ENCODE data around the gene KANSL1.

The KANSL1 gene

DNA sequence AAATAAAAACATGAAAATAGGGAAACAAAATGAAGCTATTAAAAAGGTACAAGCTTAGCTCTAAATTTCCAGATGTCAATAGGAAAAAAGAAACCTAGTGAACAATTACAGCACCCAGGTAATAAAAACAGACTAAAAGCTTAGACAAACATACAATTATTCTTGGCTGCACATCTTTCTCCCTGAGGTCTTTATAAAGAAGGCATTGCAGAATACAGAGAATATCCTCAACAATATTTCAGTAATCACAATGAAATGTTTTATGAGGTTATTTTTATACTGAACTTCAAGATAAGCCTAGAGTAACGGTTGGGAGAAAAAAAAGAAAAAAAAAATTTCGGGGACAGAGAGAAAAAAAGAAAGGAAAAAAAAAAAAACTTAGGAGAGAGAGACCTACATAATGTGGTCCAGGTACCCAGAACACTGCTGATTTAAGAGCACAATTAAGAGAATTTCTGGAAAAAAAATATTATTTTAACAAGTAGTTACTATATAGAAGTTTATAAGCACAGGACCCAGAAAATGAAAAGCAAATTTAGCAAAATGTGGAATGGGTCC, 26.5 kb downstream of the KANSL1 start:
- no peak for DNase-seq (ENCODE audit: low spot score)

DNA sequence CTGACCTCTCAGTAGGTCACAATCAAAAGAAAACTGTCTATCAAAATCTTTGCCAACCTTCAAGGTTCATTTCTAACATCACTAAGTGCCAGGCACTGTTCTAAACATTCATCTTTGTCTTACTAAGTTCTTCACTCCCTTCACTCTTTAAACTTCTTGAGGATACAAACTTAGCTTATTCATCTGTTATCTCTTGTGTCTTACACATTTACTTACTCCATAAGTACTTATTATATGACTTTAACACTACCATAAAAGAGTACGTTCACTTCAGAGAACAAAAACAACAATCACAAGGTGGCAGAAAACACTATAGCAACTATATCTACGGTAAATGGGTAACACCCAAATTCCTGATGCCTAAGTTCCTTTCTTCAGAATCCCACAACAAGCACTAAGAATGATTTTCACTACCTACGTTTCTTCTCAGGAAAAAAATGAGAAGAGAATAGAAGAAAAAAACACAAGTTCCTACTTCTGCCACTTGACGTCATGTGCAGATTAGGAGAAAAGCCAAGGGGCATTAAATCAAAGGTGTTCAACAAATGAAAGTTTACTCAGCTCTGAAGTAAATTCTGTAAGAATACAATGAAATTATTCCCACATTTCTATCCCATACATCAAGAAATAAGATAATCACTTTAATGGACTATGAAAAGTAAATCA, 29.2 kb downstream of the KANSL1 start:
- no peak for DNase-seq (ENCODE audit: low spot score)

DNA sequence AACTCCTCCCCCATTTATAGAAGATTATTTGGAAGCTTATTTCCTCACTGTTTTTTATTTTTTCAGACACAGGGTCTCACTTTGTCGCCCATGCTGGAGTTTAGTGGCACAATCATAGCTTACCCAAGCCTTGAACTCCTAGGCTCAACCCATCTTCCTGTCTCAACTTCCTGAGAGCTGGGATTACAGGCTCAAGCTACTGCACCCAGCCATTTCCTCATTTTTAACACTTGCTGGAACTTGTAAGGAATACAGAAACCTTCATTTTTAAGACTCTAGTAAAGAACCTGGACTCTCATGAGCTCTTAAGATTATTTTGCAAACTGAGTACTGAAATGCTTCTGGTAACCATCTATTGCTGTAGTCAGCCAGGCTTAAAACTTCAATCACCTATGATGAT, 29.9 kb downstream of the KANSL1 start:
- DNase-seq (ENCODE audit: low spot score): no peak

DNA sequence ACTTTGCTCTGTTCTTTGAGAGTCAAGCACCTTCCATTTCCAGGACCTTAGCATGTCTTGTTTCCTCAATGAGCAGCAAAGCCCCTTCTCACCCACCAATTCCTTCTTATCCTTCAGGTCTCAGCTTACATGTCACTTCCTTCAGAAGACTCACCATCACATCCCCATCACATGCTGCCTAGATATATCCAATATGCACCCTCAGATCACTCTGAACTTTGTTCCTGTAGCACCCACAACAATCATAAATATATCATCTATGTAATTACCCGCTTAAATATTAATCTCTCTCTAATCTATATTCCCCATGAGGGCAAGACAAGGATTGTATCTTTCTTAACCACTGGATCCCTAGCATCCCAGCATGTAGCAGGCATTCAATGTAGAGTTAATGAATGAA, 30.4 kb downstream of the KANSL1 start:
- DNase-seq (ENCODE audit: low spot score): no peak

DNA sequence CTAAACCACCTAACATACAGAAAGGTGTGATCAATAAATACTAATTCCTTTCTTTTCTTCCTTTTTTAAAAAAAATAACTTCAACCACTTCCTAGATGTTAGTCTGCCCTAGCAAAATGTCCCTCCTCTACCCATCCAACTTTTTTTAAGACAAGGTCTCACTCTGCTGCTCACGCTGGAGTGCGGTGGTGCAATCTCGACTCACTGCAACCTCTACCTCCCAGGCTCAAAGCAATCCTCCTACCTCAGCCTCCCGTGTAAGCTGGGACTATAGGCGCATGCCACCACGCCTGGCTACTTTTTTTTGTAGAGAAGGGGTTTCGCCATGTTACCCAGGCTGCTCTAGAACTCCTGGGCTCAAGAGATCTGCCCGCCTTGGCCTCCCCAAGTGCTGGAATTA, 33.1 kb downstream of the KANSL1 start:
- DNase-seq (ENCODE audit: low spot score): no peak

DNA sequence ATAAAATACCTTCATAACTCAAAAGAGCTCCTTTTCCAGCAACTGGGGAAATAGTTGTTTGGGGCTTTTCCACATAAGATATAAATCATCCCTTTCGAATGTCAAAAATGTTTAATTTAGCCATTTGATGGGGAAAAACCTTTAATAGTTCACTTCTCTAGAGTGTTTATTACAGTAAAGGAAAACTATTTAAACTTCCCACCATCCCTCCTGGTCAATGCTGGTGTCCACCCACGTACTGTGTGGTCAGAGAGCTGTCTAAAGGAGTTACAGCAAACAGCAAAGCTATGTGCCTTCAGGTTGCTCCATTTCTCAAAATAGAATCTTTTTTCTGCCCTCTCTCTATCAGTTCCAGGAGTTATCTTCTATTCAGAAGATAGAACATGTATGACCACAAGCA, 33.5 kb downstream of the KANSL1 start:
- no peak for DNase-seq (ENCODE audit: low spot score)

DNA sequence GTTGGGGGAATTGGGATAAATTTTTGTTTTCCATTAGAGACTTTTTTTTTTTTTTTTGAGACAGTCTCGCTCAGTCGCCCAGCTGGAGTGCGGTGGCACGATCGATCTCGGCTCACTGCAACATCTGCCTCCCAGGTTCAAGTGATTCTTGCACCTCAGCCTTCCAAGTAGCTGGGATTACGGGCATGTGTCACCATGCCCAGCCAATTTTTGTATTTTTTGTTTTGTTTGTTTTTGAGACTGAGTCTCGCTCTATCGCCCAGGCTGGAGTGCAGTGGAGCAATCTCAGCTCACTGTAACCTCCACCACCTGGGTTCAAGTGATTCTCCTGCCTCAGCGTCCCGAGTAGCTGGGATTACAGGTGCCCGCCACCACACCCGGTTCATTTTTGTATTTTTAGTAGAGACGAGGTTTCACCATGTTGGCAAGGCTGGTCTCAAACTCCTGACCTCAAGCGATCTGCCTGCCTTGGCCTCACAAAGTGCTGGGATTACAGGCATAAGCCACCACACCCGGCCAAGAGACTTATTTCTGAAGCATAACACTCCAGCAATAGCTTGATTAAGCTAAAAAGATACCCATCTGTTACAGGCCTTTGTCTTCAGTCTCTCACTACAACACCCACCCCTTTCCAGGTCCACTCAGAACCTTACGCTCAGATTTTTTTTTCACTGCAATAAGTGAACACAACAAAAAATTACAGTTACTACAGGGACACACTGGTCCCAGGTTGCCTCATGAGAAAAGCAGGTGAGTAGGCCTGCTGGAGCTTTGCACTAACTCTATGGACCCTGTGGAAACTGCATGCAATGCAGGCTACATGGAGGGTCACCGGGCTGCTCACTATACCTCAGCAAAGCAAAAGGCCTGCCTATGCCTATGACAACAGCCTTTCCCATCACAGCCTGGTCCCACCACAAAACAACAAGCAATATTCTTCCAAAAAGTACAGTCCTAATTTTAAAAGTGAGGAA, 34.6 kb downstream of the KANSL1 start:
- peak; percentile 68 for DNase-seq (ENCODE audit: low spot score)

DNA sequence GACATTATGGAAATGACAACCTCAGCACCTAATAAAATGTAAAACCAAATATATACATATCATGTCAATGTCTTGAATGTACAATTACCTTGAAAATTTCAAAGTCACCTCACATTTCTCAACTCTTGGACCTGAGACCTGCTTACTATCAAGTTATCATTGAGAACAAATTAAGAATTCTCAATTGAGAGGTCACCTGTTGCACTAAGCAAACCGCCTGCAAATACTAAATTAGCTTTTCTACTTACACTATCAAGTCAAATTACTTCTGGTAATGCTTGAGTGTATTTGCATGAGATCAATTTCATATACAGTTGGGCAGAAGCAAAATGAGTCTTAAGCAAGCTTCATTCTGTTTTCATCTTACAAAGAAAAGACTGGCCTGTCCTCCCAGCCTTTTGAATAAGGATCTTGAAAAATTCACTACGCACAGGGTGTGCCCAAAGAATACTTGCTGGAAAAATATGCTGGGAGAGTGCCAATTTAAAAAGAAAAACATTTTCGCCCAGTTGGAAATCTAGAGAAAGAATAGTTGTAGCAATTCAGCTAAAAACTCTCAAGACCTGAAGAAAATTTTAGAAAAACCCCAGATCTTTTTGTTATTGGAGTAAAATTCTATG, 35.7 kb downstream of the KANSL1 start:
- DNase-seq (ENCODE audit: low spot score): no peak

DNA sequence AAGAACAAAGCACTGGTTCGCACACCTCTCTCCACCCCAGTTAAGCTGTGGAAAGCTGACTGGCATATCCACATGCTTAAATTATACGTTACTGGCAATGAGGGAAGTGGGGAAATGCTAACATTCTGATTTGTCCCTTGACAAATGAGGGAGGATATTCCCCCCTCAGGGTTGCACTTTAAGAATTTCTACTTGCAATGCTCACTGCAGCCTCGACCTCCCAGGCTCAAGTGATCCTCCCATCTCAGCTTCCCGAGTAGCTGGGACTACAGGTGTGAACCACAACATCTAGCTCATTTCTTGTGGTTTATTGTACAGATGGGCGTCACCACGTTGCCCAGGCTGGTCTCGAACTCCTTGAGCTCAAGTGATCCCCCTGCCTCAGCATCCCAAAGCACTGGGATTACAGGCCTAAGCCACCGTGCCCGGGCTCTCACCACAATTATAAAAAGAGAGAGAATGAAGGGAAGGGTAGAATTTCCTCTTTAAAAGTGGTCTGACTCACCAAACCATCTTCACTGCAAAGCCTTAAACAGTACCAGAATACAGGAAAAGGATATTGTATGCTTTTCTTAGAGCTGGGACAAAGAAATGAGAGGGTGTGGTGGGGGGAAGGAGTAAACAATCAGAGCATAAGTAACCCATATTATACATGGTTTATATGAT, 38.9 kb downstream of the KANSL1 start:
- DNase-seq (ENCODE audit: low spot score): no peak

DNA sequence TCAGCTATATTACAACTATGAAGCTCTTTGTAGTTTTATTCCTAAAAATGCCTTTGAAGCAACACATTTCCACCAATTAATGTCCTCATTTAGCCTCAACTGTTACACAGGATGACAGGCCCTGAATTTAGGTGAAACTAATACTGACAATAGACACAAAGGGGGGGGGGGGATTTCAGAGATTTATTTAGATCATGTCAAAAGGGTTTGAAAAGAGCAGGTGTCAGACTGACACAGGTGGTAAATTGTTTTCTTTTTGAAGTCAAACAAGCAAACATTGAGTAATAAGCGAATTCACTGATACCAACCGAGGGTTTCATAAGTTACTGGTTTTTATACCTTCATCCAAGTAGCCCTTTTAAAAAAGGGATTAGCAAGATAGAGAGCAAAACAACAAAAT, 40.8 kb downstream of the KANSL1 start:
- no peak for DNase-seq (ENCODE audit: low spot score)

DNA sequence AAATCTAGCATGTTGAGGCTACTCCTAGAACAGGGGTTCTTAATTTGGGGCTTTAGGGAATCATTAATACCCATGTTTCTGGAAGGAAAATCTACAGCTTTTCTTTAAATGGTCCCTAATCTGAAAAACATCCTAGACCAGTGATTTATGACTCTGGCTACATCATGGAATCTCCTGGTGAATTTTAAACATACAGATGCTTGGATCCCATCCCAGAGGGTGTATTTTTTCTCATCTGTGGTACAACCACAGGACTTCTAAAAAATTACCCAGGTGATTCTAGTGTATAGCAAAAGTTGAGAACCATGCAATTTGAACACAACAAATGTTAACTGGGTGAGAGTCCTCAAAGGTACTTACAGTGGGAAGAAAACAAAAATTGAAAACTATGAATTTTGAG, 41.5 kb downstream of the KANSL1 start:
- no peak for DNase-seq (ENCODE audit: low spot score)

DNA sequence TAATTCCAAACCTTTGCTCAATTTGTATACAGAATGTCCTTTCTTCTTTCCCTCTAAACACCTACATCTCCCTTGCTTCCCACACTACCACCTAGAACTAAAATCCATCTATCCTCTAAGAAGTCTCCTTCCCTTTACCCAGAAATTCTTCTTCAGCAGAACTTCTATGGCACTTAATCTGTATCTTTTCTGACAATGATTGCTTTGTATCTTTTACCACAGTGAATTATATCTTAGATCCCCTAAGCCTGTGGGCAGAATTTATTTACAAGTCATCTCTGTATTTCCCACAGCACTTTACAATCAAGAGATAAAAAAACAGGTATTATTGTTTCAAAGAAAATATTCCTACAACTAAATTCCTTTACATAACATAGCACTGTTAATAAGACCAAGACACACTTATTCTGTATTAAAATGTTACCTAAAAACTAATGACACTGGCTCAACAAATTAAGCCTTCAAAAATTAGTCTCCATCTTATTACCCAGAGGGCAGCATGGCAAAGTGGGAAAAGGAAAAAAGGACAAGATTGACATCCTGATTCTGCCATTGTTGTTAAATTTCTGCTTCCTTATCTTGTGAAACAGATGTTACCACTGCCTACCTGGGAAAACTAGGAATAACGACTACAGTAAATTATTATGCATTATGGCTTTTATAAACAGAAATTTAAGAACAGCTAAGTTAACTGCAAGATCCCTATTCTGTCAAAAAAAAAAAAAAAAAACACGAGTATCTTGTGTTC, 42.8 kb downstream of the KANSL1 start:
- no peak for DNase-seq (ENCODE audit: low spot score)

DNA sequence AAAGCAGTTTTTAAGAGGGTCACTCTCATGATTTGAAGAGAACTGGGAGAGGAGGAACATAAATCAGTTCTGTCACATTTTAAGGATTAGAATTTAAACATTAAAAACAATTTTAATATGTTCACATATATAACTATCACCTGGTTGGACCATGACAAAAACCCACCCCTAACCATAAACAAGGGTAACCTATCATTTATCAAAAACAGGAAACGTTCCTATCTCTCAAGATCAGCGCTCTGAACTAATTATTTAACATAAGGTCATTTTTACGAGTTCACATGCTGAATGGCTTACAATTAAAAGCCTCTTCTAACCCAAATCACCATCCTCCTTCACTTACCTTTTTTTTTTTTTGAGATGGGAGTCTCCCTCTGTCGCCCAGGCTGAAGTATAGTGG, 45.0 kb downstream of the KANSL1 start:
- no peak for DNase-seq (ENCODE audit: low spot score)

DNA sequence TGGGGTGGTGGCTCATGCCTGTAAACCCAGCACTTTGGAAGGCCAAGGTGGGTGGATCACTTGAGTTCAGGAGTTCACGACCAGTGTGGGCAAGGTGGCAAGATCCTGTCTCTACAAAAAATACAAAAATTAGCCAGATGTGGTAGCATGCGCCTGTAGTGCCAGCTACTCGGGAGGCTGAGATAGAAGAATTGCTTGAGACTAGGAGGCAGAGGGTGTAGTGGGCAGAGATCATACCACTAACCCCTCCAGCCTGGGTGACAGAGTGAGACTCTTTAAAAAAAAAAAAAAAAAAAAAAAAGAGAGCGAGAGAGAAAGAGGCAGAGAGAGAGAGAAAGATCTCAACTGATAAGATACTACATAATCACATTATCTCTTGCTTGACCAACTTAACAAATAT, 45.9 kb downstream of the KANSL1 start:
- DNase-seq (ENCODE audit: low spot score): no peak

DNA sequence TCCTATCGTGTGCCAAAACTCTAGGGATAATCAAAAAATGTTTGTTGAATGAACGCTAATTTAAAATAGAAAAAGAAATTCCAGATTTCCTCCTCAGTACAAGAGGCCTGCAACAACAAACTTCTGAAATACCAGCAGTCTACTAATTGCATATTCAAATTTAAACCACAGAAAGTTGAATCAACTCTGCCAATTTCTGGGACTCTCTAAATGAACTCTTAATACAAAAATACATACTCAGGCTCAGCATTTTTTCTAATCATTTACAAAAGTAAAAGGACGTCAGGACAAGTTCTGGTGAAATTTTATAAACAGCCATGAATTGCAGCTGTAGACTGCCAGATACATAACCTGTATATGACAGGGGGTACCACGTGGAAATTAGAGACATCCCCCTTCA, 49.0 kb downstream of the KANSL1 start:
- no peak for DNase-seq (ENCODE audit: low spot score)

DNA sequence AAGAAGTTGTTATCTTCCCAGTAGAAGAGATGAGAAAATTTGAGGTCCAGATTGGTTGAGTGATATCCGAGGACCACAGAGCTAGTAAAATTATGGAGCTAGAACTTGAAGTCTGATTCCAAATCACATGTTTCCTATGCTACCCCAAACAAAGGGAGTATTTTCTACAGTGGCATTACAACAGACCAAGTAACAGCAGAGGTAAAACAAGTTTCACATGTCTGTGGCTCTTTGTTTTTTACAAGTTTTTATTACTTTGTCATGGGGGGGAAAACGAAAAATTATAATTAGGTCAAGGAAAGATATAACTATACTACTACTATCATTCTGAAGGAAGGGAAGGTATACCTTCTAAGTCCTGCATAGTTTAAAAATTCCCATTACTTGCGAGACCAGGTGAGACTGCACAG, 49.4 kb downstream of the KANSL1 start:
- DNase-seq (ENCODE audit: low spot score): no peak

DNA sequence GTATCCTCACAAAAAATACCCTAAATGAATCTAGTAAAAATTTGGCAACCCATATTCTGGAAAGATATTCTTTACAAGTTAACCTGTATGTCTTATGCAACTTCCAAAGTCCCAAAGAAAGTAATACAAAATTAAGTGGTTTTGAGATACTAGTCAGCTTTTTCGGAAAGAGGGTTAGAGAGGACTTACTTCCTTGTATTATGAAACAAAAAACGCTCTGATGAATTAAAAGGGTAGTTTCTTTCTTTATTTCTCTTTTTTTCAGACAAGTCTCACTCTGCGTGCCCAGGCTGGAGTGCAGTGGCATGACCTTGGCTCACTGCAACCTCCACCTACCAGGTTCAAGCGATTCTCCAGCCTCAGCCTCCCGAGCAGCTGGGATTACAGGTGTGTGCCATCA, 51.6 kb downstream of the KANSL1 start:
- no peak for DNase-seq (ENCODE audit: low spot score)

DNA sequence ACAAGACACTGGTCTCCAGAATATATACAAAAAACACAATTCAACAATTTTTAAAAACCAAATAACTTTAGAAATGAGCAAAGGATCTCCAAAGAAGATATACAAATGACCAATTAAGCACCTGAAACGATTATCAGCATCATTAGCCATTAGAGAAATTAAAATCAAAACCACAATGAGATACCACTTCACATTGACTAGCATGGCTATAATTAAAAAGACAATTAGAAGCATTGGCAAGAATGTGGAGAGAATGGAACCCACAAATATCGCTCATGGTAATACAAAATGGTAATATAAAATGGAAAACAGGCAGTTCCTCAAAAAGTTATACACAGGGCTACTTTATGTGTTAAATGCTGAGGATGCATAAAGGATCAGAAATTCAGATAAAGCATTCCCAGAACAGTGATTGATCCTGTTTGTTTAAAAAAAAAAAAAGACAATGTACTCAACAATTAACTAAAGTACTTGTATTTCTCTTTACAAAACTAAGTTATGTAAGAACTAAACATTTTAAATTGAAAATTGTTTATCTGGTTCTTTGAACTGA, 52.5 kb downstream of the KANSL1 start:
- DNase-seq (ENCODE audit: low spot score): no peak

DNA sequence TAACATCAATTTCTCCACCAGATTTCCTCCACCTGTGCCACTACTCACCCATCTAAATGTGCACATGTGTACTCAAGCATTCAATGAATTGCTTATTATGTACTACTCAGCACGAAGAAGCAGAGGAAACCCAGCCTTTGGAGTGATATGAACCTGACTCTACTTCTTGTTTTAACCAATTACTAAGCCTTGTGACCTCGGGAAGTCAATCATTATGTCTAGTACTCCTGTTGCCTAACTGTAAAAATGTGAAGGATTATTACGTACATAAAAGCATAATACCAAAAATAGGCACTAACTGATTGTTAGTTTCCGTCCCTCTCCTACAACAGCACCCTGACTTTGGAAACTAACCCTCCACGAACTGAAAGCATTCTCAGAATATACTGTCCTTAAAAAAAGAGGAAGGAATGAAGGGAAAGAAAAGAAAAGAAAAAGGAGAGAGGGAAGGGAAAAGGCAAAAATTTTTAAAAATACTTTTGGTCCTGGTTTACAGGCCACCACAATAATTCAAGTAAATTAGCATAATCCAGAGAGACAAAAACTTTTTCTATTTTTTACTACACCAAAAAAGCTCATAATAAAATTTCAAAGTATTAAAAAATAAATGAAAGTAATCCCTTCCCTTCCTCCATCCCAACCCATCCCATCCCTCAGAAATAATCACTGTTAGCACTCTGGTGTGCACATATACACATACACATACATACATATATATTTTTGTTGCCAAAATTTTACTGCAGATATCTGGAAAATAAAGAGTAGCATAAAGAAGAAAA, 53.6 kb downstream of the KANSL1 start:
- no peak for DNase-seq (ENCODE audit: low spot score)

DNA sequence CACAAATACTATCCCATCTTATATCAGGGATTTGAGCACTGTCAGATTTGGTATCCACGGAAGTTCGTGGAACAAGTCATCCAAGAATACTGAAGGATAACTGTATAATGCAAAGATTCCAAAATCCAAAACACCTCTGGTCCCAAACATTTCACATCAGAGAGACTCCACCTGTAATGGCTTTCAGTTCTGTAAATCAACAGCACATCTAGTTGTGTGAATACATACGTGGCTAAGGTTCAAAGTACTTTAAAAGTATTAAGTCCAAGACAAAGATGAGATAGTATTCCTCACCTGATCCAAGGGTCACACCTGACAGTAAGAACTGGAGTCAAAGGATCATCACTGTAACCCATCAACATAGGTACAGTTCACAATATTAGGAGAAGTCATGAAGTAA, 54.8 kb downstream of the KANSL1 start:
- no peak for DNase-seq (ENCODE audit: low spot score)
